NCI-H1694 treated with DMSO at 0.1 percent for 48 hours (cell line): ENCODE results near the gene IQUB.
"Not testable (repeated sequence)": the region's sequence is repeated elsewhere in the genome, so short reads cannot be mapped to it uniquely, and the experiment has no call there.

ENCODE experiments used
- DNase-seq: peaks from one replicate; lab custom pipeline; 2025; lab: John Stamatoyannopoulos, UW

The IQUB gene

GRCh38 chr7:123492485-123492884 lies 41.9 kb downstream of the IQUB start:
- DNase-seq: no peak

- no peak for DNase-seq
Observed at GRCh38 chr7:123485721-123486120, 48.7 kb downstream of the IQUB start.

GRCh38 chr7:123485187-123485586 lies 49.2 kb downstream of the IQUB start:
- no peak for DNase-seq

GRCh38 chr7:123484199-123484598 lies 50.2 kb downstream of the IQUB start:
- no peak for DNase-seq

- no peak for DNase-seq
Observed at GRCh38 chr7:123480107-123480506, 54.3 kb downstream of the IQUB start.

GRCh38 chr7:123478056-123478455 lies 56.3 kb downstream of the IQUB start:
- not testable (repeated sequence) for DNase-seq

- no peak for DNase-seq
Observed at GRCh38 chr7:123472750-123473445, 61.5 kb downstream of the IQUB start.

GRCh38 chr7:123472327-123472726 lies 62.1 kb downstream of the IQUB start:
- DNase-seq: no peak

GRCh38 chr7:123468303-123468702 lies 66.1 kb downstream of the IQUB start:
- no peak for DNase-seq

- no peak for DNase-seq
Observed at GRCh38 chr7:123463890-123464289, 70.5 kb downstream of the IQUB start.

GRCh38 chr7:123460616-123461015 lies 73.8 kb downstream of the IQUB start:
- no peak for DNase-seq

GRCh38 chr7:123455965-123456470 lies 78.4 kb downstream of the IQUB start:
- no peak for DNase-seq

- DNase-seq: no peak
Observed at GRCh38 chr7:123440101-123440548, 94.3 kb downstream of the IQUB start.

GRCh38 chr7:123439191-123439590 lies 95.2 kb downstream of the IQUB start:
- DNase-seq: no peak

GRCh38 chr7:123437447-123437995 lies 96.9 kb downstream of the IQUB start:
- no peak for DNase-seq

- DNase-seq: no peak
Observed at GRCh38 chr7:123435080-123435700, 99.2 kb downstream of the IQUB start.

- DNase-seq: no peak
Observed at GRCh38 chr7:123433665-123434064, 100.7 kb downstream of the IQUB start.

- no peak for DNase-seq
Observed at GRCh38 chr7:123432601-123433000, 101.8 kb downstream of the IQUB start.

GRCh38 chr7:123431075-123431614 lies 103.2 kb downstream of the IQUB start:
- DNase-seq: no peak

GRCh38 chr7:123425246-123425645 lies 109.1 kb downstream of the IQUB start:
- DNase-seq: no peak

GRCh38 chr7:123424463-123424862 lies 109.9 kb downstream of the IQUB start:
- no peak for DNase-seq

GRCh38 chr7:123423622-123424021 lies 110.8 kb downstream of the IQUB start:
- no peak for DNase-seq

- no peak for DNase-seq
Observed at GRCh38 chr7:123417580-123417979, 116.8 kb downstream of the IQUB start.
